ENCODE measurements around the gene TNP1. TPM values are rescaled to one million over a fixed set of nuclear protein-coding genes. Genes with fewer than 3 reads are reported as not detected.

TNP1 gene
- total RNA-seq, 4 donors from 2014 or later, result not detected

DNA sequence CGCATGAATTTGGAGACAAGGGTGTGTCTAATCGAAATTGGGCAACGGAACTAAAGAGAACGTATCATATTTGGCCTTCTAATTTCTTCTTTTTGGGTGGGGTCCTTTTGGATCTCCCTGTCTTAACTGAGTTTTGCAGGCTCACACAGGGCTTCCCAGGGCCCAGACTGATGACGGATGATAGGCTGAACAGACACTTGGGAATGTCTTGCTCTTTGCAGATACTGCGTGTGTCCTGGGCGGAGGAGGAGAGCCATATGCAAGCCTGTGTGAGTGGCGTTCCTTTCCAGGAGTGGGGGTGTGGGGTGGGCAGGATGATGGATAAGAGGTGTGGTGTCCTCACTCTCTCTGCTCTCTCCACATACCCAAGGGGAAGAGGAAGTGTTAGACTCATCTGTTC is 40.1 kb downstream of the TNP1 start:
- no peak for DNase-seq
- in situ Hi-C loops (cut with MboI; ENCODE audit: low sequenced_read_pairs in 4 of 4), result loop anchor here in 3 of 4 donors (10.0 kb wide), 3 partner anchors 65 to 125 kb away; partner anchors contain the start of gene IGFBP5 (in 1 of the 3)
- ATAC-seq, result no peak

DNA sequence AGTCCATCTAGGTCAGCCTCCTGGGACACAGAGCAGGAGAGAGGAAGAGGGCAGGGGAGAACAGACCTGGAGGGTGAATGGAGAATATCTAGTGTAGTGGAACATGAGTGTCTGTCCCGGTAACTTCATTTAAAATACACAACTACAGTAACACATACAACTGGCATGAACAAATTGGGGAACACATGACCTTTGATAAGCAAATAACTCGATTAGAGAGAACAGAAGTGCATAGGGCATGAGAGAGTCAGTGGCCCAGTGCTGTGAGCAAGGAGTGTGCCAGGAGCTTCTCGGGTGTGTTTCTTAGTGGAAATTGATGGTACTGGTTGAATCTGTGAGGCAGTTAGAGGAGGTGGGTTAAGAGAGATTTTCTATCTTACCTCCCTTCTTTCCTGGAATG is 40.8 kb downstream of the TNP1 start:
- DNase-seq, result no peak
- TF ChIP-seq, protein P1, sequence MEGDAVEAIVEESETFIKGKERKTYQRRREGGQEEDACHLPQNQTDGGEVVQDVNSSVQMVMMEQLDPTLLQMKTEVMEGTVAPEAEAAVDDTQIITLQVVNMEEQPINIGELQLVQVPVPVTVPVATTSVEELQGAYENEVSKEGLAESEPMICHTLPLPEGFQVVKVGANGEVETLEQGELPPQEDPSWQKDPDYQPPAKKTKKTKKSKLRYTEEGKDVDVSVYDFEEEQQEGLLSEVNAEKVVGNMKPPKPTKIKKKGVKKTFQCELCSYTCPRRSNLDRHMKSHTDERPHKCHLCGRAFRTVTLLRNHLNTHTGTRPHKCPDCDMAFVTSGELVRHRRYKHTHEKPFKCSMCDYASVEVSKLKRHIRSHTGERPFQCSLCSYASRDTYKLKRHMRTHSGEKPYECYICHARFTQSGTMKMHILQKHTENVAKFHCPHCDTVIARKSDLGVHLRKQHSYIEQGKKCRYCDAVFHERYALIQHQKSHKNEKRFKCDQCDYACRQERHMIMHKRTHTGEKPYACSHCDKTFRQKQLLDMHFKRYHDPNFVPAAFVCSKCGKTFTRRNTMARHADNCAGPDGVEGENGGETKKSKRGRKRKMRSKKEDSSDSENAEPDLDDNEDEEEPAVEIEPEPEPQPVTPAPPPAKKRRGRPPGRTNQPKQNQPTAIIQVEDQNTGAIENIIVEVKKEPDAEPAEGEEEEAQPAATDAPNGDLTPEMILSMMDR (IDR thresholded peaks at IDR 0.05 in 4 of 5, conservative IDR thresholded peaks at IDR 0.05 in 1 of 5), result no peak
- TF ChIP-seq POLR2A (IDR thresholded peaks at IDR 0.05), result no peak

More for the DNA sequence above, 40.1 kb downstream of the TNP1 start:
- Histone ChIP-seq H3K27ac (no peak overlapping the region), H3K4me3 (no peak overlapping the region), H3K4me1 (no peaks in the 10 kb centered on the region), H3K36me3 (no peaks in the 10 kb centered on the region), H3K9me3 (no peaks in the 10 kb centered on the region), H3K27me3 (no peaks in the 10 kb centered on the region)
- TF ChIP-seq, protein P1 (IDR thresholded peaks at IDR 0.05 in 4 of 5, conservative IDR thresholded peaks at IDR 0.05 in 1 of 5), result no peak
- TF ChIP-seq POLR2A (IDR thresholded peaks at IDR 0.05), result no peak
- intact Hi-C loops (cut with DNase I; ENCODE audit: low total_unique reads), result no loop called here

DNA sequence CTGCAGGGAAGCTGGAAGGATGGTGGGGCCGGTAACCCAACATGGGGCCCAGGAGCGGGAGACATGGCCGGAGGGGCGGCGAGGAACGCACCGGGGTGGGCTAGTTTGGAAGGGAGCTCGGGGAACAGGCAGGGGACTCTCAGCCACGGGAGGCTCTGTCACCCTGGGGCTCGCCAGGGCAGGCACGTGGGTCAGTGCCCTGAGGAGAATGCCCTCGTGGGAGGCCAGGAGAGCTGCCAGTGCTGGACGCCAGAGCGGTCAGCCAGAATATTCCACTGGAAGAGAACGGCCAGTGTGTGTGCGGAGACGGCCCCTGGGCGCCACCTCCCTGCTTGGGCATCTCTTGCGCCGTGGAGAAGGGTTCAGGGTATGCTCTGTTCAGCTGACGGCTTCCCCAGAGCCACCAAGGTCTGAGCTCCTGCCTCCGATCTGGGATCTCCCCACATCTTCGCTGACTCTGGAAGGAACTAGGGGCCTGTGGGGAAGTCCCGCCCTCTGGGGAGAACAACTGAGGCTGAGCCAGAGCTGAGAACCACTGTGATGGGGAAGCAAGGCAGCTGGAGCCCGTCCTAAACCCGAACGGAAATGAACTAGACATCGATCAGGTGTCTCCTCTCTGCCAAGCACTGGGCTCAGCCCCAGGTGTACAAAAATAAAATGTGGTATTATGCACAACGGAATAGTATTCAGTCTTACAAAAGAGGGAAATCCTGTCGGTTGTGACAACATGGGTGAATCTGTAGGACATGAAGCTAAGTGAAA is 49.3 kb downstream of the TNP1 start:
- peak; percentile 79 to 89 for DNase-seq
- intact Hi-C loops (cut with DNase I; ENCODE audit: low total_unique reads) (loop anchor here (1.0 kb wide), 1 partner anchor 111 kb away; no protein-coding TSS in a partner anchor), in situ Hi-C loops (cut with MboI; ENCODE audit: low sequenced_read_pairs in 4 of 4) (loop anchor here (5.0 to 10.0 kb wide), 4 partner anchors 74 to 116 kb away; partner anchors contain the start of gene IGFBP5 (in 2 of the 4))

More for the DNA sequence above, 40.8 kb downstream of the TNP1 start:
- Histone ChIP-seq H3K4me3 (no peak overlapping the region), H3K9me3 (no peaks in the 10 kb centered on the region), H3K36me3 (no peaks in the 10 kb centered on the region), H3K27ac (no peak overlapping the region), H3K4me1 (no peaks in the 10 kb centered on the region), H3K27me3 (no peaks in the 10 kb centered on the region)
- ATAC-seq, result no peak
- in situ Hi-C loops (cut with MboI; ENCODE audit: low sequenced_read_pairs in 4 of 4) (loop anchor here in 3 of 4 donors (10.0 kb wide), 3 partner anchors 66 to 124 kb away; partner anchors contain the start of gene IGFBP5 (in 1 of the 3)), intact Hi-C loops (cut with DNase I; ENCODE audit: low total_unique reads) (no loop called here)

More for the DNA sequence above, 49.3 kb downstream of the TNP1 start:
- ATAC-seq, result peak; percentile 78 to 84
- no peaks in the 10 kb centered on the region for H3K27me3 ChIP-seq
- H3K27ac ChIP-seq, result peak overlapping the region; percentile 78 to 98 (median 86)
- TF ChIP-seq, protein P1 (IDR thresholded peaks at IDR 0.05 in 4 of 5, conservative IDR thresholded peaks at IDR 0.05 in 1 of 5), result peak in 4 of 5 experiments; percentile 30 to 51 (median 38)
- peak; percentile 53 to 59 for TF ChIP-seq POLR2A (IDR thresholded peaks at IDR 0.05)
- peak overlapping the region; percentile 25 to 48 (median 40) for H3K4me3 ChIP-seq
- peaks cover 31 to 37% of the 10 kb centered on the region in 2 donors for H3K4me1 ChIP-seq
- no peaks in the 10 kb centered on the region for H3K9me3 ChIP-seq
- no peaks in the 10 kb centered on the region for H3K36me3 ChIP-seq

Other genes starting within 250 kb of the TNP1 start
- 10 to 100 TPM; 14.3 to 44.4 (median 23.6) TPM for gene IGFBP2, start 226.6 kb downstream of the TNP1 start, total RNA-seq
- gene IGFBP5, start 164.5 kb downstream of the TNP1 start, total RNA-seq, result 100 to 1,000 TPM in 3 of 4 donors, 10 to 100 TPM in 1; 99.5 to 550 (median 279) TPM